ENCODE measurements around the gene CAPN5.
"Not testable (repeated sequence)": the region's sequence is repeated elsewhere in the genome, so short reads cannot be mapped to it uniquely, and the experiment has no call there.

Gene CAPN5

GRCh38 chr11:77044356-77044755, 22.4 kb upstream of the CAPN5 start:
- Histone ChIP-seq H3K27ac (ENCODE audit: low read depth, low read length) (no peak overlapping the region), H3K27me3 (ENCODE audit: control insufficient read depth, insufficient read depth, low read length) (peaks cover 43% of the 10 kb centered on the region), H3K4me1 (ENCODE audit: control insufficient read depth, insufficient read depth, low read length) (0 out of 2 replicates have a peak, but pooled peaks cover 4% of the 10 kb centered on the region), H3K9ac (ENCODE audit: low read length) (no peak overlapping the region), H3K4me3 (ENCODE audit: low read depth, low read length) (no peak overlapping the region), H3K9me3 (ENCODE audit: control insufficient read depth, insufficient read depth, low read depth, low read length) (no peaks in the 10 kb centered on the region), H3K36me3 (ENCODE audit: control insufficient read depth, insufficient read depth, low read length) (no peaks in the 10 kb centered on the region)

- H3K36me3 ChIP-seq (ENCODE audit: control insufficient read depth, insufficient read depth, low read length), result no peaks in the 10 kb centered on the region
- no peak overlapping the region for H3K9ac ChIP-seq (ENCODE audit: low read length)
- no peak overlapping the region for H3K4me3 ChIP-seq (ENCODE audit: low read depth, low read length)
- no peaks in the 10 kb centered on the region for H3K9me3 ChIP-seq (ENCODE audit: control insufficient read depth, insufficient read depth, low read depth, low read length)
- no peak overlapping the region for H3K27ac ChIP-seq (ENCODE audit: low read depth, low read length)
- peaks cover 38% of the 10 kb centered on the region for H3K27me3 ChIP-seq (ENCODE audit: control insufficient read depth, insufficient read depth, low read length)
- 0 out of 2 replicates have a peak, but pooled peaks cover 4% of the 10 kb centered on the region for H3K4me1 ChIP-seq (ENCODE audit: control insufficient read depth, insufficient read depth, low read length)
Measured at GRCh38 chr11:77044886-77045285, 21.9 kb upstream of the CAPN5 start.

DNA sequence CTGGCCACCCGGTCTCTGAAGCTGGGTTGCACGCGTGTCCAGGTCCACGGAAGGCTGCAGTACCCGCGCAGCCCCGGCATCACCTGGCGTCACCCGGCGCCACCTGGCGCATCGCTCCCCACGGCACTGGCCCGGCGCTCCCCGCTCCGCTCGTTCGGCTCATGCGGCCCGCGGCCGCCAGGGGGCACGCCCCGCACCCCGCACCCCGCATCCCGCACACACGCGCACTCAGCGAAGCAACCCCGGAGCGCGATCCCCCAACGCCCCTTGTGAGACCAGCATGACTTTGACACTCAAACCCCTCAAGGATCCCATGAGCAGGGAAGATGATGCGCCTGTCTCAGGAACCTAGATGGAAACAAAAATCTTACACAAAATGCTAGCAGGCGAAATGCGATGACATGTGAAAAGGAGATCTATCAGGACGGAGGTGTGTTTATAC, 20.7 kb upstream of the CAPN5 start:
- Histone ChIP-seq H3K4me3 (ENCODE audit: low read depth, low read length) (peak overlapping the region; percentile 47), H3K27me3 (ENCODE audit: control insufficient read depth, insufficient read depth, low read length) (peaks cover 26% of the 10 kb centered on the region), H3K4me1 (ENCODE audit: control insufficient read depth, insufficient read depth, low read length) (0 out of 2 replicates have a peak, but pooled peaks cover 4% of the 10 kb centered on the region), H3K27ac (ENCODE audit: low read depth, low read length) (no peak overlapping the region), H3K9me3 (ENCODE audit: control insufficient read depth, insufficient read depth, low read depth, low read length) (no peaks in the 10 kb centered on the region), H3K9ac (ENCODE audit: low read length) (no peak overlapping the region), H3K36me3 (ENCODE audit: control insufficient read depth, insufficient read depth, low read length) (no peaks in the 10 kb centered on the region)

GRCh38 chr11:77047007-77047927, 19.5 kb upstream of the CAPN5 start:
- H3K9me3 ChIP-seq (ENCODE audit: control insufficient read depth, insufficient read depth, low read depth, low read length), result no peaks in the 10 kb centered on the region
- H3K27me3 ChIP-seq (ENCODE audit: control insufficient read depth, insufficient read depth, low read length), result peaks cover 17% of the 10 kb centered on the region
- peak overlapping the region; percentile 35 for H3K4me3 ChIP-seq (ENCODE audit: low read depth, low read length)
- H3K9ac ChIP-seq (ENCODE audit: low read length), result no peak overlapping the region
- H3K27ac ChIP-seq (ENCODE audit: low read depth, low read length), result no peak overlapping the region
- H3K36me3 ChIP-seq (ENCODE audit: control insufficient read depth, insufficient read depth, low read length), result no peaks in the 10 kb centered on the region
- H3K4me1 ChIP-seq (ENCODE audit: control insufficient read depth, insufficient read depth, low read length), result 0 out of 2 replicates have a peak, but pooled peaks cover 4% of the 10 kb centered on the region

GRCh38 chr11:77047928-77048446, 18.8 kb upstream of the CAPN5 start:
- H3K9ac ChIP-seq (ENCODE audit: low read length); H3K9me3 ChIP-seq (ENCODE audit: control insufficient read depth, insufficient read depth, low read depth, low read length); H3K36me3 ChIP-seq (ENCODE audit: control insufficient read depth, insufficient read depth, low read length); H3K27ac ChIP-seq (ENCODE audit: low read depth, low read length); H3K4me1 ChIP-seq (ENCODE audit: control insufficient read depth, insufficient read depth, low read length); H3K4me3 ChIP-seq (ENCODE audit: low read depth, low read length): not testable (repeated sequence)
- H3K27me3 ChIP-seq (ENCODE audit: control insufficient read depth, insufficient read depth, low read length), result peaks cover 15% of the 10 kb centered on the region

- Histone ChIP-seq H3K9me3 (ENCODE audit: control insufficient read depth, insufficient read depth, low read depth, low read length) (peaks cover 4% of the 10 kb centered on the region; the same call in 1 of the 2 replicates), H3K9ac (ENCODE audit: low read length) (no peak overlapping the region), H3K4me3 (ENCODE audit: low read depth, low read length) (no peak overlapping the region), H3K27ac (ENCODE audit: low read depth, low read length) (no peak overlapping the region), H3K4me1 (ENCODE audit: control insufficient read depth, insufficient read depth, low read length) (0 out of 2 replicates have a peak, but pooled peaks cover 4% of the 10 kb centered on the region), H3K27me3 (ENCODE audit: control insufficient read depth, insufficient read depth, low read length) (peaks cover 15% of the 10 kb centered on the region), H3K36me3 (ENCODE audit: control insufficient read depth, insufficient read depth, low read length) (no peaks in the 10 kb centered on the region)
Measured at GRCh38 chr11:77049026-77049425, 17.7 kb upstream of the CAPN5 start.

DNA sequence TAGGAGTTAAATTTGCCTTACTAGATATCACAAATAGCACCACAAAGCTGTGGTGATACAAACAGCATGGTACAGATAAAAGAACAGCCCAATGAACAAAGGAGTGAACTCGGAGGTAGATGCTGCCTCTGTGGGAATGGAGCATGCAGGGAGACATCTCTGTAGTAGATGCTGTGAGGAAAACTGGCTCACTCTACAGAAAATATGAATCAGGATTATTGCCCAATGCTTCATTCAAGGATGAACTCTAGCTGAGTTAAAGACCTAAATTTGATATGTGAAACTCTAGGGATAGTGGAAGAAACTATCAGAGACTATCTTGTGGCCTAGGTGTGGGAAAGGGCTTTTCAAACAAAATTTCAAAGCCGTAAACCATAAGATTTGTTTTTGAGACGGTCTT, 15.3 kb upstream of the CAPN5 start:
- Histone ChIP-seq H3K27ac (ENCODE audit: low read depth, low read length) (no peak overlapping the region), H3K27me3 (ENCODE audit: control insufficient read depth, insufficient read depth, low read length) (no peaks in the 10 kb centered on the region; the same call in 1 of the 2 replicates), H3K36me3 (ENCODE audit: control insufficient read depth, insufficient read depth, low read length) (no peaks in the 10 kb centered on the region), H3K4me3 (ENCODE audit: low read depth, low read length) (no peak overlapping the region), H3K9me3 (ENCODE audit: control insufficient read depth, insufficient read depth, low read depth, low read length) (peaks cover 14% of the 10 kb centered on the region; the same call in 1 of the 2 replicates), H3K9ac (ENCODE audit: low read length) (no peak overlapping the region), H3K4me1 (ENCODE audit: control insufficient read depth, insufficient read depth, low read length) (0 out of 2 replicates have a peak, but pooled peaks cover under 1% of the 10 kb centered on the region)

- no peak overlapping the region for H3K27ac ChIP-seq (ENCODE audit: low read depth, low read length)
- H3K4me3 ChIP-seq (ENCODE audit: low read depth, low read length), result no peak overlapping the region
- no peaks in the 10 kb centered on the region for H3K4me1 ChIP-seq (ENCODE audit: control insufficient read depth, insufficient read depth, low read length)
- no peaks in the 10 kb centered on the region for H3K27me3 ChIP-seq (ENCODE audit: control insufficient read depth, insufficient read depth, low read length)
- peaks cover 16% of the 10 kb centered on the region; the same call in 1 of the 2 replicates for H3K9me3 ChIP-seq (ENCODE audit: control insufficient read depth, insufficient read depth, low read depth, low read length)
- H3K36me3 ChIP-seq (ENCODE audit: control insufficient read depth, insufficient read depth, low read length), result no peaks in the 10 kb centered on the region
- no peak overlapping the region for H3K9ac ChIP-seq (ENCODE audit: low read length)
Measured at GRCh38 chr11:77052518-77052917, 14.3 kb upstream of the CAPN5 start.

- Histone ChIP-seq H3K9ac (ENCODE audit: low read length) (no peak overlapping the region), H3K9me3 (ENCODE audit: control insufficient read depth, insufficient read depth, low read depth, low read length) (peaks cover 16% of the 10 kb centered on the region; the same call in 1 of the 2 replicates), H3K27ac (ENCODE audit: low read depth, low read length) (no peak overlapping the region), H3K4me3 (ENCODE audit: low read depth, low read length) (no peak overlapping the region), H3K36me3 (ENCODE audit: control insufficient read depth, insufficient read depth, low read length) (no peaks in the 10 kb centered on the region), H3K27me3 (ENCODE audit: control insufficient read depth, insufficient read depth, low read length) (no peaks in the 10 kb centered on the region), H3K4me1 (ENCODE audit: control insufficient read depth, insufficient read depth, low read length) (no peaks in the 10 kb centered on the region)
Measured at GRCh38 chr11:77053217-77054015, 13.4 kb upstream of the CAPN5 start.

- Histone ChIP-seq H3K4me1 (ENCODE audit: control insufficient read depth, insufficient read depth, low read length) (no peaks in the 10 kb centered on the region), H3K4me3 (ENCODE audit: low read depth, low read length) (no peak overlapping the region), H3K9ac (ENCODE audit: low read length) (no peak overlapping the region), H3K27ac (ENCODE audit: low read depth, low read length) (no peak overlapping the region), H3K9me3 (ENCODE audit: control insufficient read depth, insufficient read depth, low read depth, low read length) (peaks cover 16% of the 10 kb centered on the region; the same call in 1 of the 2 replicates), H3K36me3 (ENCODE audit: control insufficient read depth, insufficient read depth, low read length) (no peaks in the 10 kb centered on the region), H3K27me3 (ENCODE audit: control insufficient read depth, insufficient read depth, low read length) (no peaks in the 10 kb centered on the region)
Measured at GRCh38 chr11:77054084-77054483, 12.7 kb upstream of the CAPN5 start.
